AG04450 (cell line): Measurements from ENCODE around the gene CDH4. TPM values are rescaled to one million over a fixed set of nuclear protein-coding genes. Genes with fewer than 3 reads are reported as not detected.

ENCODE experiments used
- CTCF ChIA-PET: fragments of 300-600, 350-600 bp; formaldehyde crosslinking; extraction: SDS; loops from one replicate; lab custom pipeline; 2022; ENCODE audit warnings: antibody characterized with exemption, inconsistent platforms; lab: Charles Lee
- POLR2A ChIA-PET: fragments of 350-600 bp; formaldehyde crosslinking; extraction: SDS; loops from one replicate; lab custom pipeline; 2021; ENCODE audit warnings: antibody characterized with exemption, inconsistent platforms; lab: Yijun Ruan, JAX
- DNase-seq: peaks from one replicate; pipeline ENCODE4 v3.0.0-alpha.2; 2011; ENCODE audit warnings: low read depth, low spot score
- H3K27ac ChIP-seq: one replicate; pipeline ENCODE4 v1.5.1; 2012; ENCODE audit warnings: low read depth, low read length, control low read depth
- H3K27me3 ChIP-seq: one replicate; pipeline ENCODE4 v1.6.0; 2012; ENCODE audit warnings: low read length; ENCODE audit not compliant: control insufficient read depth, insufficient read depth
- H3K4me3 ChIP-seq: 2 replicates; pipeline ENCODE4 v1.5.1; 2011; ENCODE audit warnings: mild to moderate bottlenecking, low read depth, low read length, control low read depth
- H3K9me3 ChIP-seq: 2 replicates; pipeline ENCODE4 v1.5.1; 2012; ENCODE audit warnings: low read length; ENCODE audit not compliant: control insufficient read depth, insufficient read depth
- polyA plus RNA-seq: library from polyadenylated mRNA; depleted of rRNA; stranded (reverse); fragments of >200 nt; gene quantifications from 2 replicates; pipeline ENCODE4 v1.2.3, GENCODE V29; 2011
- TF ChIP-seq, protein P1 (sequence below): IDR thresholded peaks from 2 replicates; pipeline ENCODE4 v1.5.1; 2011; ENCODE audit warnings: low read depth, low read length, control low read depth, inconsistent platforms

CDH4 gene
- polyA plus RNA-seq, 1 experiment: 1.6 TPM

DNA sequence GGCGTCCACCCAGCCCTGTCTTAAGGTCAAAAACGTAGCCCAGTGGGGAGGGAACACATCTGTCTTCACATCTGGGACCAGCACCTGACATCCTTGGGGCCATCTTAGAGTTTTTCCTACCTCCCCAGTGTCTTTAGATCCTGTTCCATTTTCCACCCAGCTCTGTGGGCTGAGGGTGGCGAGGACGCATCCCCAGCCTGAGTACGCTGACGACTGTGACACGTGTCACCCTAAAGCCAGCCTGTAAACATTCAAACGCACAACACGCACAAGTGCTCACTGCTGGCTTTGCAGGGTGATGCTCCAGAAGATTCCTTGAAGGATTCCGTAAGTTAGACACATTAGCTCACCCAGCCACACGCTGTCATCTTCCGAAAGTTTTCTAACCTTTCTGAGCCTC, 597.8 kb downstream of the CDH4 start:
- TF ChIP-seq, protein P1, sequence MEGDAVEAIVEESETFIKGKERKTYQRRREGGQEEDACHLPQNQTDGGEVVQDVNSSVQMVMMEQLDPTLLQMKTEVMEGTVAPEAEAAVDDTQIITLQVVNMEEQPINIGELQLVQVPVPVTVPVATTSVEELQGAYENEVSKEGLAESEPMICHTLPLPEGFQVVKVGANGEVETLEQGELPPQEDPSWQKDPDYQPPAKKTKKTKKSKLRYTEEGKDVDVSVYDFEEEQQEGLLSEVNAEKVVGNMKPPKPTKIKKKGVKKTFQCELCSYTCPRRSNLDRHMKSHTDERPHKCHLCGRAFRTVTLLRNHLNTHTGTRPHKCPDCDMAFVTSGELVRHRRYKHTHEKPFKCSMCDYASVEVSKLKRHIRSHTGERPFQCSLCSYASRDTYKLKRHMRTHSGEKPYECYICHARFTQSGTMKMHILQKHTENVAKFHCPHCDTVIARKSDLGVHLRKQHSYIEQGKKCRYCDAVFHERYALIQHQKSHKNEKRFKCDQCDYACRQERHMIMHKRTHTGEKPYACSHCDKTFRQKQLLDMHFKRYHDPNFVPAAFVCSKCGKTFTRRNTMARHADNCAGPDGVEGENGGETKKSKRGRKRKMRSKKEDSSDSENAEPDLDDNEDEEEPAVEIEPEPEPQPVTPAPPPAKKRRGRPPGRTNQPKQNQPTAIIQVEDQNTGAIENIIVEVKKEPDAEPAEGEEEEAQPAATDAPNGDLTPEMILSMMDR: no peak
- CTCF ChIA-PET: no interaction called here
- H3K27me3 ChIP-seq: peaks cover 14% of the 10 kb centered on the region
- H3K4me3 ChIP-seq: no peak overlapping the region
- peaks cover 10% of the 10 kb centered on the region; the same call in 1 of the 2 replicates for H3K9me3 ChIP-seq
- no peak for DNase-seq
- POLR2A ChIA-PET: no interaction called here
- no peak overlapping the region for H3K27ac ChIP-seq

DNA sequence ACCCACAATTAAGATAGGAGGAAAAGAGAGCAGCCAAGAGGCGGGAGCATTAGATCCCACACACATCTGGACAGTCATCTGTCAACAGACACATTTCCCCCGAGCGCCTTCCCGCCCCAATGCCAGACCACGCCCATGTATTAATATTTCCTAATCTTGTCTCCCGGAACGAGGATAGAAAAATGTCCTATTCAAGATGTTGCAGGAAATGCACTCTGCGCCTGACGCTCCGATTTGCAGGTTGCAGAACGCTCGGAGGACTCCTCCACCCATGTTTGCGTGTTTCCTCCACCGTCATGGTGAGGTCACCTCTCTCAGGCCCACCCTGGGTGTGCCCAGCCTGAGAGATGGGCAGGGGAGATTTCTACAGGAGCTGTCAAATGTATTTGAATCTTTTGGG, 598.4 kb downstream of the CDH4 start:
- Histone ChIP-seq H3K27me3 (peaks cover 14% of the 10 kb centered on the region), H3K9me3 (peaks cover 10% of the 10 kb centered on the region; the same call in 1 of the 2 replicates), H3K4me3 (no peak overlapping the region), H3K27ac (no peak overlapping the region)
- POLR2A ChIA-PET: no interaction called here
- DNase-seq: no peak
- CTCF ChIA-PET: no interaction called here
- TF ChIP-seq, protein P1: no peak

DNA sequence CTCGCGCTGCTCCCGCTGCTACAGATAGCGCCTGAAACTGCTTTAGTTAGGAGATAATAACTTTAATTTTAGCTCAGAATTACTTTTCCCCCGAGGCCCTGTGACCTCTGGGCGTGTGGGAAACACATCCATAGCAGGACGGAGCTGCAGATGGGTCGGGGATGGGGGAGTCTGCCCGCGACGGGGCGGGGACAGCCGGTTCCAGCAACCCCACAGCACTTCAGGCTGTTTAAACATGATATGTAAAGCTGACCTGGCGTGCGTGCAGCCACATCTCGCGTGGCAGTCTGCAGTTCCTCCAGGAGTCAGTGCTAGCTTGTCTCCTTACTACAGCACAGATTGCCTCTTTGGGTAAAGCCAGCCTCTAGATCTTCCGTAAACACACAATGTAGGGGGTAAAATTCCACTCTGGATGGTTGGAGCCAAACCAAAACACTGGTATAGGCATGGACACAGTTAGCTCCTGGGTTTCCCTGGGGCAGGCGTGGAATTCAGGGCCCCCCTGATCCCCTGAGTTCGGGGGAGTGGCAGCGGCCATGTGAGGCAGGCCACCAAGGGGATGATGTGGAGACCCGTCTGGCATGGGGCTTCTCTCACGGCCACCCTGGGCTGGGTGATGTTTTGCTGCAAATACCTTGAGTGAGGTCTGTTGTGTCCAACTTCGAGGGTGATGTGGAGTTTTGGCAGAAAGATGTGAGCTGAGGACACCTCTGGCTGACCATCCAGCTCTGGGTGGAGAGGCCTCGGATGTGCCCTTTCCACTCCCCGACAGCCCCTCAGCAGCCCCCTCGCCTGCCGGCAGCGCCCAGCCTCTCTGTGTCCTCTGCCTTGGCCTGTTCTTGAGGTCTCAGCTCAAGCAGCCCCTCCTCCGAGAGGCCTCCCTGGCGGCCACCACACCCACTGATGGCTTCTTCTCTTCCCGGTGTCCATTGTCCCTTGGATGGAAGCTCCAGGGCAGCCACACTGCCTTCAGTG, 599.2 kb downstream of the CDH4 start:
- CTCF ChIA-PET: no interaction called here
- TF ChIP-seq, protein P1: no peak

DNA sequence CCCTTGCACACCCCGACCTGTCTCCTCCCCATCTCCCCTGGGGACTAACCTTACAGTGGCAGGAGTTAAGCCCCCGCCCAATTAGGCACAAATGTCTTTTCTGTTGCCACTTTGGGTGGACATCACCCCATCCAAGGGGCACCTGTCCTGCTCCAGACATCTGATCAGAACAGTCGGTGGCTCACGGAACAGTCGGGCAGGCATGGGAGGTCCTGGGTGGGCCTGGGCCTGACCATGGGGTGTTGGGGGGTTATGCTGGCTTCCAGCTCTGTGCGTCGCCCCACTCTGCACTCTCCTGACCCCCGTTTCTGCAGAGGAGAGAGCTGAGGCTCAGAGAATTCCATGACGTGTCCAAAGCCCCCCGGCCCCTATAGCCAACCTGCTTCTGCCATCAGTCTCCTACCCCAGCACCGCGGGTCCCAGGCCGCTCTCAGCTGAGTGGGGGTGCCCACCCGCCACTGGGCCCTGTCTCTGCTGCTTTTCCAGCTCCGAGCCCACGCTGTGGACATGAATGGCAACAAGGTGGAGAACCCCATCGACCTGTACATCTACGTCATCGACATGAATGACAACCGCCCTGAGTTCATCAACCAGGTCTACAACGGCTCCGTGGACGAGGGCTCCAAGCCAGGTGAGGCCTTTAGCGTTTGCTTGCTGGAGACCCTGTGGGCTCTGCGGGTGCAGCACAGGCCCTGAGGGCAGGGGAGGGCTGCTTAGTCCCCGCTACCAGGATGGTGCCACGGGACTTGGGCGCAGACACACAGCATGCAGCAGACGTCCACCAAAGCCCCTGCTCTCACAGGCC, 600.4 kb downstream of the CDH4 start:
- H3K9me3 ChIP-seq: peaks cover 6% of the 10 kb centered on the region; the same call in 1 of the 2 replicates
- TF ChIP-seq, protein P1: no peak
- ChIA-PET POLR2A (no interaction called here), CTCF (no interaction called here)
- H3K27me3 ChIP-seq: peaks cover 14% of the 10 kb centered on the region
- H3K4me3 ChIP-seq: no peak overlapping the region
- DNase-seq: no peak
- no peak overlapping the region for H3K27ac ChIP-seq

More for the DNA sequence above, 599.2 kb downstream of the CDH4 start:
- H3K27ac ChIP-seq: no peak overlapping the region
- peaks cover 10% of the 10 kb centered on the region; the same call in 1 of the 2 replicates for H3K9me3 ChIP-seq
- peaks cover 14% of the 10 kb centered on the region for H3K27me3 ChIP-seq
- no peak for DNase-seq
- POLR2A ChIA-PET: no interaction called here
- no peak overlapping the region for H3K4me3 ChIP-seq
